ENCODE measurements around the gene TMC8.

- TF ChIP-seq REST (IDR thresholded peaks at IDR 0.05; ENCODE audit: low read depth): no peak
- no peak for TF ChIP-seq EP300 (IDR thresholded peaks at IDR 0.05; ENCODE audit: borderline replicate concordance)
- TF ChIP-seq TCF12 (IDR thresholded peaks at IDR 0.05; ENCODE audit: low read depth): no peak
- TF ChIP-seq CEBPB (IDR thresholded peaks at IDR 0.05): no peak
- no peak for TF ChIP-seq NFIC (IDR thresholded peaks at IDR 0.05)
- TF ChIP-seq MAX (IDR thresholded peaks at IDR 0.05): no peak
- no peak for TF ChIP-seq YY1 (IDR thresholded peaks at IDR 0.05; ENCODE audit: low read depth)
- no peak for TF ChIP-seq RAD21 (IDR thresholded peaks at IDR 0.05; ENCODE audit: low read depth)
- TF ChIP-seq TAF1 (IDR thresholded peaks at IDR 0.05; ENCODE audit: low read depth): no peak
These were observed 8.8 kb upstream of the TMC8 start for GRCh38 chr17:78121801-78122215.

All from Ishikawa (cell line).